Keratinocyte (primary cell): ENCODE results near the gene DPYD. TPM values are rescaled to one million over a fixed set of nuclear protein-coding genes. Genes with fewer than 3 reads are reported as not detected.

ENCODE experiments used
- DNase-seq: peaks from one replicate; pipeline ENCODE4 v3.0.0-alpha.2; 2011; ENCODE audit warnings: low read depth, missing footprints, low spot score
- FAIRE-seq: peaks from 2 replicates; lab custom pipeline; 2011; peaks lifted over from hg19 to GRCh38; lab: Jason Lieb, UNC
- H2AFZ ChIP-seq: 2 replicates; pipeline ENCODE4 v1.6.0; 2012; ENCODE audit warnings: low read length, control low read depth, inconsistent platforms; ENCODE audit not compliant: control insufficient read depth
- H3K27ac ChIP-seq: 2 replicates; pipeline ENCODE4 v1.5.1; 2011; ENCODE audit warnings: low read length; ENCODE audit not compliant: control insufficient read depth, insufficient read depth
- H3K27me3 ChIP-seq: 3 replicates; pipeline ENCODE4 v1.6.0; 2011; ENCODE audit warnings: low read length; ENCODE audit not compliant: control insufficient read depth, insufficient read depth; ENCODE audit errors: extremely low read depth
- H3K36me3 ChIP-seq, 2 experiments: 2 replicates in 1 of 2; 3 replicates in 1 of 2; pipeline ENCODE4 v1.5.1; 2011; ENCODE audit warnings: low read length in 2 of 2, mild to moderate bottlenecking in 1 of 2; ENCODE audit not compliant: control insufficient read depth in 2 of 2, insufficient read depth in 2 of 2; ENCODE audit errors: extremely low read depth in 1 of 2
- H3K4me1 ChIP-seq: 3 replicates; pipeline ENCODE4 v1.5.1; 2011; ENCODE audit warnings: low read length; ENCODE audit not compliant: control insufficient read depth, insufficient read depth; ENCODE audit errors: extremely low read depth
- H3K4me2 ChIP-seq: 3 replicates; pipeline ENCODE4 v1.6.0; 2011; ENCODE audit warnings: low read depth, low read length; ENCODE audit not compliant: control insufficient read depth, insufficient read depth; ENCODE audit errors: extremely low read depth
- H3K4me3 ChIP-seq, 3 experiments: fragments of 200-600 bp in 1 of 3; sonication (generic) in 1 of 3; 2 replicates in 2 of 3; 3 replicates in 1 of 3; pipeline ENCODE4 v1.5.1; 2011 to 2016; ENCODE audit warnings: low read length in 3 of 3, mild to moderate bottlenecking in 3 of 3, control low read depth in 2 of 3, inconsistent platforms in 1 of 3, low read depth in 1 of 3, mixed read lengths in 1 of 3, mixed run types in 1 of 3, moderate library complexity in 1 of 3; ENCODE audit not compliant: control insufficient read depth in 2 of 3, insufficient read depth in 2 of 3; ENCODE audit errors: extremely low read depth in 1 of 3
- H3K79me2 ChIP-seq: 2 replicates; pipeline ENCODE4 v1.6.0; 2012; ENCODE audit warnings: low read length; ENCODE audit not compliant: control insufficient read depth, insufficient read depth
- H3K9ac ChIP-seq: 3 replicates; pipeline ENCODE4 v1.6.0; 2011; ENCODE audit warnings: low read length; ENCODE audit not compliant: control insufficient read depth, insufficient read depth; ENCODE audit errors: extremely low read depth
- H3K9me1 ChIP-seq: 3 replicates; pipeline ENCODE4 v1.6.0; 2011; ENCODE audit warnings: low read length; ENCODE audit not compliant: control insufficient read depth, insufficient read depth; ENCODE audit errors: extremely low read depth
- H3K9me3 ChIP-seq: 2 replicates; pipeline ENCODE4 v1.5.1; 2012; ENCODE audit warnings: low read depth, low read length; ENCODE audit not compliant: control insufficient read depth
- H4K20me1 ChIP-seq: 3 replicates; pipeline ENCODE4 v1.6.0; 2011; ENCODE audit warnings: low read length; ENCODE audit not compliant: control insufficient read depth, insufficient read depth; ENCODE audit errors: extremely low read depth
- CTCF ChIP-seq, 3 experiments: IDR thresholded peaks in 1 of 3; conservative IDR thresholded peaks in 1 of 3; optimal IDR thresholded peaks in 1 of 3; 2 replicates in 2 of 3; 3 replicates in 1 of 3; pipeline versions ENCODE3 to v1.5.1; 2011; ENCODE audit warnings: low read length in 3 of 3, mild to moderate bottlenecking in 3 of 3, moderate library complexity in 2 of 3, control low read depth in 1 of 3, inconsistent platforms in 1 of 3; ENCODE audit not compliant: insufficient read depth in 2 of 3; ENCODE audit errors: extremely low read depth in 1 of 3
- EZH2 ChIP-seq: IDR thresholded peaks from one replicate; pipeline ENCODE4 v1.6.1; 2012; ENCODE audit warnings: inconsistent platforms, mild to moderate bottlenecking, low read length, moderate library complexity
- dilution Hi-C: fragments of 300-500 bp; cut with MboI; formaldehyde crosslinking; loops from one replicate; pipeline ENCODE4 v1.7.0; 2020; ENCODE audit warnings: low sequenced_read_pairs; ENCODE audit not compliant: extremely low pct_ligation_motif_present
- polyA plus RNA-seq, 5 experiments: library from polyadenylated mRNA; depleted of rRNA in 3 of 5; stranded (reverse) in 3 of 5; stranded (forward) in 1 of 5; unstranded in 1 of 5; fragments of >200 nt; gene quantifications; 1 replicate in 1 of 5; 2 replicates in 3 of 5; 3 replicates in 1 of 5; pipeline versions ENCODE4 v1.2.1 to v1.2.3, GENCODE V29; 2011 to 2012; ENCODE audit warnings: missing spikeins in 2 of 5, low read depth in 1 of 5, low replicate concordance in 1 of 5

The DPYD gene
- polyA plus RNA-seq, 1 donor (not counting 4 experiments of a cell fraction or from before 2014, with no cell fraction given), result 1.9 TPM

DNA sequence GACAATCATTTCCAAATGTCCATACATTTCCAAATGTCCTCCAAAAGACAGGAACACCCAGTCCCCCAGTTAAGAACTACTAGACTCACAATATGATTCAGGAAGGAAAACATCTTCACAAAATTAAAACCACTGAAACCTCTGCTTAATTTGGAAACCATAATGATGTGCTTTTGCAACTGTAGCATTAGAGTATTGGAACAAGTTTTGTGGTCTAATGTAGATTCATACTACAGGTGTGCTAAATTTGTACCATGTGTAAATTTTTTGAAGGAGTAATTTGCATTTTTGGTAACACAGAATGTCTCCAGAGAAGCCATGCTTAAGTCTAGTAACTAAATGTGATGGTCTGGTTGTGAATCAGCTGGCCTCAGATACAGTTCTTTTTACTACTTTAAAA lies 129.6 kb downstream of the DPYD start:
- no peaks in the 10 kb centered on the region for H3K79me2 ChIP-seq
- H3K9ac ChIP-seq, result no peak overlapping the region
- H3K27ac ChIP-seq, result no peak overlapping the region
- H3K4me3 ChIP-seq, result no peak overlapping the region
- DNase-seq, result no peak
- dilution Hi-C loops, result no loop called here
- H3K4me2 ChIP-seq, result no peak overlapping the region
- H3K9me1 ChIP-seq, result no peaks in the 10 kb centered on the region
- no peak for FAIRE-seq
- H3K36me3 ChIP-seq, result no peaks in the 10 kb centered on the region
- no peaks in the 10 kb centered on the region for H3K9me3 ChIP-seq
- TF ChIP-seq CTCF (optimal IDR thresholded peaks at IDR 0.05 in 1 of 3, IDR thresholded peaks at IDR 0.05 in 1 of 3, conservative IDR thresholded peaks at IDR 0.05 in 1 of 3; ENCODE audit: extremely low read depth in 1 of 3, insufficient read depth in 2 of 3, low read length in 3 of 3) (no peak), EZH2 (no peak)
- H3K4me1 ChIP-seq, result no peaks in the 10 kb centered on the region
- no peaks in the 10 kb centered on the region for H3K27me3 ChIP-seq
- H2AFZ ChIP-seq, result no peak overlapping the region
- H4K20me1 ChIP-seq, result no peaks in the 10 kb centered on the region

GRCh38 chr1:97787231-97787630 lies 133.6 kb downstream of the DPYD start:
- H3K9ac ChIP-seq, result no peak overlapping the region
- H3K4me1 ChIP-seq, result no peaks in the 10 kb centered on the region
- dilution Hi-C loops, result no loop called here
- H3K27ac ChIP-seq, result no peak overlapping the region
- no peaks in the 10 kb centered on the region for H3K9me3 ChIP-seq
- DNase-seq, result no peak
- no peaks in the 10 kb centered on the region for H3K36me3 ChIP-seq
- FAIRE-seq, result no peak
- H3K4me3 ChIP-seq, result no peak overlapping the region
- H3K27me3 ChIP-seq, result no peaks in the 10 kb centered on the region
- no peak overlapping the region for H2AFZ ChIP-seq
- no peaks in the 10 kb centered on the region for H3K9me1 ChIP-seq
- no peaks in the 10 kb centered on the region for H4K20me1 ChIP-seq
- no peaks in the 10 kb centered on the region for H3K79me2 ChIP-seq
- H3K4me2 ChIP-seq, result no peak overlapping the region
- TF ChIP-seq EZH2 (no peak), CTCF (optimal IDR thresholded peaks at IDR 0.05 in 1 of 3, IDR thresholded peaks at IDR 0.05 in 1 of 3, conservative IDR thresholded peaks at IDR 0.05 in 1 of 3; ENCODE audit: extremely low read depth in 1 of 3, insufficient read depth in 2 of 3, low read length in 3 of 3) (no peak)
